HG02981 (cell line): Measurements from ENCODE around the gene ZBTB20.

Experiments used
- ATAC-seq: cut with Tn5 transposase; IDR thresholded peaks from one replicate; pipeline ENCODE4 v1.9.1; 2021; ENCODE audit warnings: mild to moderate bottlenecking, moderate library complexity; ENCODE audit not compliant: unreplicated experiment

ZBTB20 gene

GRCh38 chr3:114363554-114364202, 783.4 kb downstream of the ZBTB20 start:
- no peak for ATAC-seq

- ATAC-seq = no peak
Observed at GRCh38 chr3:114362815-114363214, 784.3 kb downstream of the ZBTB20 start.

GRCh38 chr3:114361391-114361790, 785.7 kb downstream of the ZBTB20 start:
- no peak for ATAC-seq

GRCh38 chr3:114356525-114356924, 790.6 kb downstream of the ZBTB20 start:
- ATAC-seq = no peak

- ATAC-seq = no peak
Observed at GRCh38 chr3:114356066-114356465, 791.0 kb downstream of the ZBTB20 start.

GRCh38 chr3:114355653-114356052, 791.4 kb downstream of the ZBTB20 start:
- ATAC-seq = no peak

- no peak for ATAC-seq
Observed at GRCh38 chr3:114351822-114352145, 795.3 kb downstream of the ZBTB20 start.

- no peak for ATAC-seq
Observed at GRCh38 chr3:114351123-114351821, 795.8 kb downstream of the ZBTB20 start.

- no peak for ATAC-seq
Observed at GRCh38 chr3:114350690-114351089, 796.4 kb downstream of the ZBTB20 start.

- no peak for ATAC-seq
Observed at GRCh38 chr3:114350271-114350670, 796.8 kb downstream of the ZBTB20 start.

GRCh38 chr3:114344492-114344891, 802.6 kb downstream of the ZBTB20 start:
- ATAC-seq = no peak

GRCh38 chr3:114338651-114339357, 808.3 kb downstream of the ZBTB20 start:
- no peak for ATAC-seq

GRCh38 chr3:114336857-114337256, 810.2 kb downstream of the ZBTB20 start:
- no peak for ATAC-seq

GRCh38 chr3:114336122-114336697, 810.9 kb downstream of the ZBTB20 start:
- ATAC-seq = no peak

- ATAC-seq = no peak
Observed at GRCh38 chr3:114333923-114334240, 813.2 kb downstream of the ZBTB20 start.

- ATAC-seq = no peak
Observed at GRCh38 chr3:114333180-114333922, 813.7 kb downstream of the ZBTB20 start.

- no peak for ATAC-seq
Observed at GRCh38 chr3:114332342-114333179, 814.5 kb downstream of the ZBTB20 start.

- ATAC-seq = no peak
Observed at GRCh38 chr3:114331710-114332109, 815.4 kb downstream of the ZBTB20 start.

GRCh38 chr3:114331007-114331406, 816.1 kb downstream of the ZBTB20 start:
- ATAC-seq = no peak

GRCh38 chr3:114329823-114330222, 817.3 kb downstream of the ZBTB20 start:
- ATAC-seq = no peak
